Kidney (tissue), 14 donors: ENCODE results near the gene INO80. TPM values are rescaled to one million over a fixed set of nuclear protein-coding genes. Genes with fewer than 3 reads are reported as not detected.

ENCODE experiments used
- DNase-seq, 5 donors: peaks; one replicate each; pipeline ENCODE4 v3.0.0-alpha.2; 2013 to 2020
- FAIRE-seq: peaks from 2 replicates; lab custom pipeline; 2012; peaks lifted over from hg19 to GRCh38; lab: Jason Lieb, UNC
- H3K27ac ChIP-seq, 2 donors: one replicate each; pipeline ENCODE4 v1.7.0; 2013; ENCODE audit warnings: low read depth in 2 of 2, low read length in 2 of 2, inconsistent platforms in 1 of 2
- H3K27me3 ChIP-seq: one replicate; pipeline ENCODE4 v1.7.1; 2013; ENCODE audit warnings: low read length, inconsistent platforms; ENCODE audit not compliant: control insufficient read depth, insufficient read depth
- H3K36me3 ChIP-seq, 3 donors: one replicate each; pipeline versions ENCODE4 v1.7.0 to v1.7.1; 2013; ENCODE audit warnings: low read length in 3 of 3, control low read depth in 1 of 3, inconsistent platforms in 1 of 3; ENCODE audit not compliant: insufficient read depth in 3 of 3, control insufficient read depth in 2 of 3
- H3K4me1 ChIP-seq, 3 donors: one replicate each; pipeline versions ENCODE4 v1.7.0 to v1.7.1; 2013; ENCODE audit warnings: low read length in 3 of 3, inconsistent platforms in 1 of 3, low read depth in 1 of 3; ENCODE audit not compliant: control insufficient read depth in 2 of 3, insufficient read depth in 2 of 3
- H3K4me3 ChIP-seq, 3 donors: one replicate each; pipeline versions ENCODE4 v1.7.0 to v1.8.1; 2013; ENCODE audit warnings: low read length in 3 of 3, control low read depth in 1 of 3, inconsistent platforms in 1 of 3
- H3K9ac ChIP-seq, 3 donors: one replicate each; pipeline versions ENCODE4 v1.7.0 to v1.7.1; 2013; ENCODE audit warnings: low read length in 3 of 3, control low read depth in 1 of 3, inconsistent platforms in 1 of 3
- H3K9me3 ChIP-seq, 3 donors: one replicate each; pipeline versions ENCODE4 v1.7.0 to v1.7.1; 2013; ENCODE audit warnings: low read length in 3 of 3, control low read depth in 1 of 3, inconsistent platforms in 1 of 3; ENCODE audit not compliant: control insufficient read depth in 2 of 3, insufficient read depth in 1 of 3
- intact Hi-C: fragments of 100-400 bp; cut with DNase I; formaldehyde crosslinking; loops from one replicate; pipeline ENCODE4 v1.11.1; 2022
- polyA plus RNA-seq: library from polyadenylated mRNA; stranded (reverse); fragments of 350-450 nt; fragmentation: Illumina TruSeq; extraction: RNeasy Lipid Tissue Mini Kit (QIAGEN cat#74804); gene quantifications from one replicate; pipeline ENCODE4 v1.2.3, GENCODE V29; 2014; ENCODE audit warnings: low read depth, low replicate concordance; ENCODE audit not compliant: insufficient read depth
- total RNA-seq: library from RNA; stranded (reverse); fragmentation: NEBNext Ultra II Directional; extraction: Animal tissue kit (Norgen Biotek cat#: 25700); gene quantifications from one replicate; pipeline ENCODE4 v1.2.1, GENCODE V29; 2021
- TF ChIP-seq, protein P1 (sequence below): IDR thresholded peaks from 3 replicates; pipeline ENCODE4 v1.5.1; 2012; ENCODE audit warnings: mild to moderate bottlenecking, moderate library complexity, borderline replicate concordance; ENCODE audit not compliant: insufficient read depth; ENCODE audit errors: extremely low read depth
- donor health status: control.
- donor health status: control.
- donor health status: control.
- donor health status: control.
- donor health status: control.
- donor health status: DM: yes; HTN: yes; CAD: no.
- donor health status: Normal renal cell carcinoma (clear cell type).

Gene INO80
- total and polyA plus RNA-seq, 2 donors from 2014 or later, result 6.0 to 27.3 TPM

DNA sequence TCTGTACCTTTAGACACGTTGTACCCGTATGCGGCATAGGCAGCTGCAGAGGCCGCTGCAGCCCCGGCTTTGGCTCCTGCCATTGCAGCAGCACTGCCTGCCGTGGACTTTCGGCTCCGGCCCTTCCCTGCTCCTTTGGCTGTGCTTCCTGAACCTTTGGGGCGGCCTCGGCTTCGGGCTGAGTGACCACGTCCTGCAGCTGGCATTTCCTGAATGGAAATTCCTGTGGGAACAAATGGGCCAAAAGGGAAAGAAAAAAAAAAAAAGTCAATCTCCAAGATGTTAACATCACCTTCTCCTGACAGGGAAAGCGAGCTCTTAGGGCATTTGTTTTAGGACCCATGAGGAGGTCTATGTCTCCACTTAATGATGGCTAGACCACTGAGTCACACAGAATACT, 133.2 kb downstream of the INO80 start:
- intact Hi-C loops, result no loop called here
- Histone ChIP-seq H3K4me3 (no peak overlapping the region), H3K36me3 (peaks cover 10 to 87% (median 68%) of the 10 kb centered on the region in 3 donors), H3K27ac (peak overlapping the region in 1 of 2 donors; percentile 2), H3K9ac (no peak overlapping the region), H3K4me1 (no peaks in the 10 kb centered on the region), H3K9me3 (no peaks in the 10 kb centered on the region), H3K27me3 (no peaks in the 10 kb centered on the region)
- TF ChIP-seq, protein P1, sequence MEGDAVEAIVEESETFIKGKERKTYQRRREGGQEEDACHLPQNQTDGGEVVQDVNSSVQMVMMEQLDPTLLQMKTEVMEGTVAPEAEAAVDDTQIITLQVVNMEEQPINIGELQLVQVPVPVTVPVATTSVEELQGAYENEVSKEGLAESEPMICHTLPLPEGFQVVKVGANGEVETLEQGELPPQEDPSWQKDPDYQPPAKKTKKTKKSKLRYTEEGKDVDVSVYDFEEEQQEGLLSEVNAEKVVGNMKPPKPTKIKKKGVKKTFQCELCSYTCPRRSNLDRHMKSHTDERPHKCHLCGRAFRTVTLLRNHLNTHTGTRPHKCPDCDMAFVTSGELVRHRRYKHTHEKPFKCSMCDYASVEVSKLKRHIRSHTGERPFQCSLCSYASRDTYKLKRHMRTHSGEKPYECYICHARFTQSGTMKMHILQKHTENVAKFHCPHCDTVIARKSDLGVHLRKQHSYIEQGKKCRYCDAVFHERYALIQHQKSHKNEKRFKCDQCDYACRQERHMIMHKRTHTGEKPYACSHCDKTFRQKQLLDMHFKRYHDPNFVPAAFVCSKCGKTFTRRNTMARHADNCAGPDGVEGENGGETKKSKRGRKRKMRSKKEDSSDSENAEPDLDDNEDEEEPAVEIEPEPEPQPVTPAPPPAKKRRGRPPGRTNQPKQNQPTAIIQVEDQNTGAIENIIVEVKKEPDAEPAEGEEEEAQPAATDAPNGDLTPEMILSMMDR, result no peak
- FAIRE-seq, result no peak
- DNase-seq, result no peak

DNA sequence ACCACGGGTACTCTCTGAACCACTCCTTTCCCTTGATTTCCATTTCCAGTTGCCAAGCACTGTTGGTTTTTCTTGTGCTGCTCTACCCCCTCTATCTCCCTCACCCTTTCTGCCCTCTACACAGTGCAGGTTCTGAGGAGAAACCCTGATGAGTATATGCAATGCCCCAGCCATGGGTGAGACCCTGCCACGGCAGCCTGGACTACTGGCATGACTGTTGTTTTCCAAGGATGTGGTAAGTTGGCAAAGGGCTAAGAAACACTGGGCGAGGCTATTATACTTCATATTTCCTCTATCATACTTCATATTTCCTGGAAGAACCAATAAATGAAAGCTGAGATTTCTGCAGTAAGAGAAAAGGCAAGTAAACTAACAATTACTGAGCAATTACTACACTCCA, 134.9 kb downstream of the INO80 start:
- no peak overlapping the region for H3K4me3 ChIP-seq
- no peak overlapping the region for H3K27ac ChIP-seq
- no peaks in the 10 kb centered on the region for H3K9me3 ChIP-seq
- H3K27me3 ChIP-seq, result no peaks in the 10 kb centered on the region
- H3K36me3 ChIP-seq, result peaks cover 8 to 80% (median 60%) of the 10 kb centered on the region in 3 donors
- H3K4me1 ChIP-seq, result no peaks in the 10 kb centered on the region
- TF ChIP-seq, protein P1, result no peak
- DNase-seq (no peak), FAIRE-seq (no peak)
- intact Hi-C loops, result no loop called here
- H3K9ac ChIP-seq, result no peak overlapping the region

DNA sequence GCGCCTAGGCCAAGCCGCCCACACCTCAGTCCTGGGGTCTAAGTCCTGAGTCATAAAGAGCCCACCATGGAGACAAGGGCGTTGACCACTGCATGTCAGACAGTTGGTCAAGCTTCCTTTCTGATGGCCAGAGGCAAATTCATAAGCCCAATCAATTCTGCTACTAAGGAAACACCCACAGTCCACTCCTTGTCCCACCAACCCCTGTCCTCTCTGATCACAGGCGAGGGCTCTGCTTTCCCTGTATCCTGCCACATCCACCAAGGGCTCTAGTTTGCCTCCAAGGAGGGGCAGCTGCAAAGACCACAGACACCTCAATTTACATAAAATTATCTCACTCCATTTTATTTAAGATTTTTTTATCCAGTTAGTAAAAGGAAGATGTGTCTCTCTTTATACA, 137.5 kb downstream of the INO80 start:
- H3K9me3 ChIP-seq, result no peaks in the 10 kb centered on the region
- no peak overlapping the region for H3K9ac ChIP-seq
- TF ChIP-seq, protein P1, result no peak
- FAIRE-seq (no peak), DNase-seq (no peak)
- peaks cover 5 to 56% (median 44%) of the 10 kb centered on the region in 3 donors for H3K36me3 ChIP-seq
- intact Hi-C loops, result no loop called here
- no peaks in the 10 kb centered on the region for H3K27me3 ChIP-seq
- H3K4me1 ChIP-seq, result no peaks in the 10 kb centered on the region
- H3K4me3 ChIP-seq, result no peak overlapping the region
- H3K27ac ChIP-seq, result no peak overlapping the region

DNA sequence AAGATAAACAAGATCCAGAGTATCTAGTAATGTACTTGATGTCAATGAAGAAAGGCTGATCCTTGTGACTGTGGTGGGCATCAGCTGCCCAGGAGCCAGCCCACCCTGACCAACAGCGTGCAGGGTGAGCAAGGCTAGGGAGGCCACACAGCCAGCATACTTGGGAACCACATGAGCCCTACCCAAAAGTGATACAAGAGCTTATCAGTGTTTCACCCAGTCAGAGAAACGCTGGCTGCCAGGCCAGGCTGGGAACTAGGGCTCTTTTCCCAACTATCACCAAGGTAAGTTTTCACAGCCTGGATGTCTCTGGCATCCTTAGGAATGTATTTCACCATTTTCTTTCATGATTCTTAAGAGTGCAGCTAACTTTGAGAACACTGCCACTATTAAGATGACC, 137.9 kb downstream of the INO80 start:
- H3K27me3 ChIP-seq, result no peaks in the 10 kb centered on the region
- FAIRE-seq (no peak), DNase-seq (no peak)
- peaks cover 4 to 54% (median 42%) of the 10 kb centered on the region in 3 donors for H3K36me3 ChIP-seq
- TF ChIP-seq, protein P1, result no peak
- H3K4me3 ChIP-seq, result no peak overlapping the region
- intact Hi-C loops, result no loop called here
- H3K9ac ChIP-seq, result no peak overlapping the region
- no peaks in the 10 kb centered on the region for H3K4me1 ChIP-seq
- no peak overlapping the region for H3K27ac ChIP-seq
- no peaks in the 10 kb centered on the region for H3K9me3 ChIP-seq
